HG02885 (cell line): ENCODE results near the gene PI16.
"Not testable (repeated sequence)": the region's sequence is repeated elsewhere in the genome, so short reads cannot be mapped to it uniquely, and the experiment has no call there.

Experiments
- ATAC-seq: cut with Tn5 transposase; IDR thresholded peaks from one replicate; pipeline ENCODE4 v1.9.1; 2021; ENCODE audit warnings: mild to moderate bottlenecking; ENCODE audit not compliant: unreplicated experiment, poor library complexity

PI16 gene

GRCh38 chr6:36927691-36928546 is 26.6 kb upstream of the PI16 start:
- no peak for ATAC-seq

GRCh38 chr6:36928547-36928918 is 26.0 kb upstream of the PI16 start:
- no peak for ATAC-seq

- ATAC-seq, result no peak
These were observed 25.4 kb upstream of the PI16 start for GRCh38 chr6:36929152-36929551.

GRCh38 chr6:36929607-36930006 is 24.9 kb upstream of the PI16 start:
- ATAC-seq, result no peak

- ATAC-seq, result no peak
These were observed 24.1 kb upstream of the PI16 start for GRCh38 chr6:36930483-36930882.

GRCh38 chr6:36933102-36933501 is 21.4 kb upstream of the PI16 start:
- ATAC-seq, result no peak

GRCh38 chr6:36933519-36933918 is 21.0 kb upstream of the PI16 start:
- ATAC-seq, result no peak

GRCh38 chr6:36934901-36935300 is 19.6 kb upstream of the PI16 start:
- no peak for ATAC-seq

GRCh38 chr6:36936824-36937223 is 17.7 kb upstream of the PI16 start:
- ATAC-seq, result no peak

- no peak for ATAC-seq
These were observed 16.6 kb upstream of the PI16 start for GRCh38 chr6:36937896-36938295.

- no peak for ATAC-seq
These were observed 16.0 kb upstream of the PI16 start for GRCh38 chr6:36938536-36938935.

- ATAC-seq, result not testable (repeated sequence)
These were observed 15.5 kb upstream of the PI16 start for GRCh38 chr6:36939005-36939404.

GRCh38 chr6:36940027-36940426 is 14.5 kb upstream of the PI16 start:
- no peak for ATAC-seq

- ATAC-seq, result not testable (repeated sequence)
These were observed 13.0 kb upstream of the PI16 start for GRCh38 chr6:36941561-36941960.

- not testable (repeated sequence) for ATAC-seq
These were observed 12.2 kb upstream of the PI16 start for GRCh38 chr6:36942329-36942728.

- no peak for ATAC-seq
These were observed 9.9 kb upstream of the PI16 start for GRCh38 chr6:36944650-36945049.

GRCh38 chr6:36945301-36945700 is 9.2 kb upstream of the PI16 start:
- ATAC-seq, result no peak

GRCh38 chr6:36946526-36946925 is 8.0 kb upstream of the PI16 start:
- ATAC-seq, result no peak

- no peak for ATAC-seq
These were observed 6.8 kb upstream of the PI16 start for GRCh38 chr6:36947570-36948351.

GRCh38 chr6:36949076-36949475 is 5.5 kb upstream of the PI16 start:
- ATAC-seq, result not testable (repeated sequence)

- no peak for ATAC-seq
These were observed 4.9 kb upstream of the PI16 start for GRCh38 chr6:36949636-36950035.

GRCh38 chr6:36953931-36954261 is 642 bp upstream of the PI16 start:
- ATAC-seq, result no peak
